Osteocyte (in vitro differentiated cells): ENCODE measurements around the gene TMEM33. TPM values are rescaled to one million over a fixed set of nuclear protein-coding genes. Genes with fewer than 3 reads are reported as not detected.

Source experiments
- DNase-seq: peaks from one replicate; pipeline ENCODE4 v3.0.0; 2021; ENCODE audit warnings: mixed read lengths; ENCODE audit not compliant: unreplicated experiment; ENCODE audit errors: extremely low spot score
- H3K27ac Mint-ChIP-seq: one replicate; pipeline ENCODE4 v1.8.0; 2021; ENCODE audit warnings: mild to moderate bottlenecking, mixed read lengths; ENCODE audit not compliant: unreplicated experiment
- H3K27me3 Mint-ChIP-seq: one replicate; pipeline ENCODE4 v1.8.0; 2021; ENCODE audit warnings: mixed read lengths; ENCODE audit not compliant: unreplicated experiment
- H3K36me3 Mint-ChIP-seq: one replicate; pipeline ENCODE4 v1.8.0; 2021; ENCODE audit warnings: mixed read lengths; ENCODE audit not compliant: unreplicated experiment
- H3K4me1 Mint-ChIP-seq: one replicate; pipeline ENCODE4 v1.8.0; 2021; ENCODE audit warnings: mixed read lengths; ENCODE audit not compliant: unreplicated experiment
- H3K4me3 Mint-ChIP-seq: one replicate; pipeline ENCODE4 v1.8.0; 2021; ENCODE audit warnings: mild to moderate bottlenecking, moderate library complexity, mixed read lengths; ENCODE audit not compliant: unreplicated experiment
- H3K9me3 Mint-ChIP-seq: one replicate; pipeline ENCODE4 v1.8.0; 2021; ENCODE audit warnings: mixed read lengths; ENCODE audit not compliant: unreplicated experiment
- CTCF ChIP-seq: fragments of 200-600 bp; sonication (generic); IDR thresholded peaks from 2 replicates; pipeline ENCODE4 v1.5.0; 2021; ENCODE audit warnings: antibody characterized with exemption, mild to moderate bottlenecking, moderate library complexity
- total RNA-seq: library from RNA; stranded (reverse); gene quantifications from 2 replicates; pipeline ENCODE4 v1.2.1, GENCODE V29; 2021

The TMEM33 gene
- total RNA-seq, 1 donor from 2014 or later: 54.8 TPM

- H3K4me1 Mint-ChIP-seq: peaks cover 26% of the 10 kb centered on the region
- DNase-seq: no peak
- H3K27ac Mint-ChIP-seq: no peak overlapping the region
- H3K9me3 Mint-ChIP-seq: no peaks in the 10 kb centered on the region
- H3K4me3 Mint-ChIP-seq: no peak overlapping the region
- H3K36me3 Mint-ChIP-seq: peaks cover 20% of the 10 kb centered on the region
- H3K27me3 Mint-ChIP-seq: no peaks in the 10 kb centered on the region
- no peak for TF ChIP-seq CTCF
Measured at GRCh38 chr4:41939016-41939626, 3.9 kb downstream of the TMEM33 start.

- no peak for TF ChIP-seq CTCF
- Mint-ChIP-seq H3K36me3 (peaks cover 26% of the 10 kb centered on the region), H3K4me3 (no peak overlapping the region), H3K27me3 (no peaks in the 10 kb centered on the region), H3K9me3 (no peaks in the 10 kb centered on the region), H3K27ac (no peak overlapping the region), H3K4me1 (peaks cover 14% of the 10 kb centered on the region)
- no peak for DNase-seq
Measured at GRCh38 chr4:41940834-41941233, 5.6 kb downstream of the TMEM33 start.

- Mint-ChIP-seq H3K36me3 (peaks cover 34% of the 10 kb centered on the region), H3K27ac (no peak overlapping the region), H3K4me1 (no peaks in the 10 kb centered on the region), H3K4me3 (no peak overlapping the region), H3K27me3 (no peaks in the 10 kb centered on the region), H3K9me3 (no peaks in the 10 kb centered on the region)
- TF ChIP-seq CTCF: no peak
- no peak for DNase-seq
Measured at GRCh38 chr4:41943506-41943905, 8.3 kb downstream of the TMEM33 start.

GRCh38 chr4:41944089-41944488 is 8.9 kb downstream of the TMEM33 start:
- Mint-ChIP-seq H3K36me3 (peaks cover 37% of the 10 kb centered on the region), H3K4me3 (no peak overlapping the region), H3K27ac (no peak overlapping the region), H3K9me3 (no peaks in the 10 kb centered on the region), H3K4me1 (no peaks in the 10 kb centered on the region), H3K27me3 (no peaks in the 10 kb centered on the region)
- no peak for DNase-seq
- no peak for TF ChIP-seq CTCF

GRCh38 chr4:41949531-41949930 is 14.3 kb downstream of the TMEM33 start:
- no peak for TF ChIP-seq CTCF
- no peaks in the 10 kb centered on the region for H3K9me3 Mint-ChIP-seq
- H3K4me3 Mint-ChIP-seq: no peak overlapping the region
- H3K4me1 Mint-ChIP-seq: no peaks in the 10 kb centered on the region
- no peak overlapping the region for H3K27ac Mint-ChIP-seq
- no peak for DNase-seq
- H3K27me3 Mint-ChIP-seq: no peaks in the 10 kb centered on the region
- H3K36me3 Mint-ChIP-seq: peaks cover 51% of the 10 kb centered on the region
